K562 (cell line): ENCODE data around the gene C21orf58. TPM values are rescaled to one million over a fixed set of nuclear protein-coding genes. Genes with fewer than 3 reads are reported as not detected.

Experiments
- ARHGAP35 ChIP-seq: fragments of 450-650 bp; IDR thresholded peaks from 2 replicates; pipeline ENCODE4 v1.6.1; 2018; ENCODE audit not compliant: partially characterized antibody
- ATF1 ChIP-seq, 2 experiments: fragments of 450-650 bp in 1 of 2; IDR thresholded peaks; 2 replicates each; pipeline ENCODE4 v1.6.1; 2016; ENCODE audit warnings: missing compliant biosample characterization in 1 of 2, missing genetic modification characterization in 1 of 2
- BMI1 ChIP-seq: fragments of 150-350 bp; IDR thresholded peaks from 2 replicates; pipeline ENCODE4 v1.6.1; 2014; ENCODE audit warnings: low read length
- CTCF ChIP-seq, 3 experiments: IDR thresholded peaks in 2 of 3; conservative IDR thresholded peaks in 1 of 3; 2 replicates each; pipeline ENCODE4 v1.5.1; 2011 to 2012; ENCODE audit warnings: low read length in 3 of 3, mild to moderate bottlenecking in 3 of 3, control low read depth in 2 of 3, improper control_type of control experiment in 1 of 3, inconsistent platforms in 1 of 3, low read depth in 1 of 3, mixed read lengths in 1 of 3, moderate library complexity in 1 of 3; ENCODE audit not compliant: insufficient read depth in 2 of 3
- EP300 ChIP-seq: IDR thresholded peaks from 2 replicates; pipeline ENCODE4 v1.6.1; 2012; ENCODE audit warnings: low read length, improper control_type of control experiment
- ETV5 ChIP-seq: sonication (generic); formaldehyde crosslinking; IDR thresholded peaks from 2 replicates; pipeline ENCODE4 v1.4.0; 2020; ENCODE audit warnings: low read depth, mild to moderate bottlenecking, missing genetic modification reagents
- EWSR1 ChIP-seq: fragments of 450-650 bp; IDR thresholded peaks from 2 replicates; pipeline ENCODE4 v1.6.1; 2018; ENCODE audit warnings: borderline replicate concordance, mild to moderate bottlenecking, low read depth, moderate library complexity; ENCODE audit not compliant: partially characterized antibody
- FIP1L1 ChIP-seq: fragments of 200-400 bp; formaldehyde crosslinking; IDR thresholded peaks from 2 replicates; pipeline ENCODE4 v1.6.1; 2018; ENCODE audit warnings: mild to moderate bottlenecking, low read depth, low read length; ENCODE audit not compliant: poor library complexity, severe bottlenecking
- MCM5 ChIP-seq: fragments of 450-650 bp; IDR thresholded peaks from 2 replicates; pipeline ENCODE4 v1.6.1; 2016; ENCODE audit warnings: low read depth
- MLX ChIP-seq, 2 experiments: fragments of 450-650 bp in 1 of 2; sonication (generic) in 1 of 2; formaldehyde crosslinking; conservative IDR thresholded peaks; 2 replicates each; pipeline versions ENCODE4 v1.4.0 to v1.8.1; 2020 to 2022; ENCODE audit warnings: mild to moderate bottlenecking in 1 of 2, missing genetic modification reagents in 1 of 2
- POLR2AphosphoS5 ChIP-seq: IDR thresholded peaks from 2 replicates; pipeline ENCODE4 v1.6.1; 2011; ENCODE audit warnings: mild to moderate bottlenecking, low read depth, low read length, moderate library complexity; ENCODE audit not compliant: control insufficient read depth, insufficient read depth
- POLR2H ChIP-seq: IDR thresholded peaks from 2 replicates; pipeline ENCODE4 v1.6.1; 2016; ENCODE audit warnings: missing genetic modification characterization, low read depth, mild to moderate bottlenecking, control low read depth, missing compliant biosample characterization, moderate library complexity
- PRDM10 ChIP-seq: fragments of 450-650 bp; IDR thresholded peaks from 2 replicates; pipeline ENCODE4 v1.6.1; 2018; ENCODE audit not compliant: partially characterized antibody
- RBFOX2 ChIP-seq: fragments of 200-400 bp; formaldehyde crosslinking; IDR thresholded peaks from 2 replicates; pipeline ENCODE4 v1.6.1; 2017; ENCODE audit warnings: low read depth, mild to moderate bottlenecking, low read length, moderate library complexity
- ZNF589 ChIP-seq: fragments of 200-800 bp; sonication (Bioruptor generic); IDR thresholded peaks from 2 replicates; pipeline ENCODE4 v1.6.1; 2016; ENCODE audit warnings: low read depth, missing genetic modification characterization, missing compliant biosample characterization
- ZNF766 ChIP-seq: fragments of 200-800 bp; sonication (Bioruptor generic); conservative IDR thresholded peaks from 2 replicates; pipeline ENCODE4 v1.6.1; 2016; ENCODE audit warnings: missing genetic modification characterization, missing compliant biosample characterization
- polyA plus RNA-seq, 8 experiments: library from polyadenylated mRNA; depleted of rRNA in 4 of 8; stranded (reverse) in 5 of 8; unstranded in 3 of 8; fragments of >200 nt; fragmentation: Nextera tagmentation in 2 of 8; fragmentation: Illumina TruSeq in 1 of 8; extraction: Ambion mirVana in 2 of 8; extraction: Trizol in 1 of 8; gene quantifications; 2 replicates each; pipeline versions ENCODE4 v1.2.1 to v1.2.3, GENCODE V29; 2011 to 2014; ENCODE audit warnings: inconsistent platforms in 1 of 8, missing spikeins in 1 of 8
- total RNA-seq, 7 experiments: library from RNA; depleted of rRNA in 6 of 7; stranded (reverse); fragments of >200 nt in 6 of 7; fragmentation: Illumina TruSeq in 2 of 7; extraction: Trizol in 2 of 7; gene quantifications; 2 replicates each; pipeline versions ENCODE4 v1.2.1 to v1.2.3, GENCODE V29; 2011 to 2021; ENCODE audit warnings: low replicate concordance in 1 of 7
- TF ChIP-seq, protein P1 (sequence below): sonication (generic); formaldehyde crosslinking; IDR thresholded peaks from 2 replicates; pipeline ENCODE4 v1.4.0; 2020; ENCODE audit warnings: mild to moderate bottlenecking, missing genetic modification reagents

Gene C21orf58
- total and polyA plus RNA-seq, 9 of the 15 experiments (the other 6 are each of a cell fraction or from before 2014, with no cell fraction given), result 1.2 to 30.5 (median 12.4) TPM

GRCh38 chr21:46325073-46325912 is 1.6 kb upstream of the C21orf58 start (continued):
- TF ChIP-seq, protein P1, sequence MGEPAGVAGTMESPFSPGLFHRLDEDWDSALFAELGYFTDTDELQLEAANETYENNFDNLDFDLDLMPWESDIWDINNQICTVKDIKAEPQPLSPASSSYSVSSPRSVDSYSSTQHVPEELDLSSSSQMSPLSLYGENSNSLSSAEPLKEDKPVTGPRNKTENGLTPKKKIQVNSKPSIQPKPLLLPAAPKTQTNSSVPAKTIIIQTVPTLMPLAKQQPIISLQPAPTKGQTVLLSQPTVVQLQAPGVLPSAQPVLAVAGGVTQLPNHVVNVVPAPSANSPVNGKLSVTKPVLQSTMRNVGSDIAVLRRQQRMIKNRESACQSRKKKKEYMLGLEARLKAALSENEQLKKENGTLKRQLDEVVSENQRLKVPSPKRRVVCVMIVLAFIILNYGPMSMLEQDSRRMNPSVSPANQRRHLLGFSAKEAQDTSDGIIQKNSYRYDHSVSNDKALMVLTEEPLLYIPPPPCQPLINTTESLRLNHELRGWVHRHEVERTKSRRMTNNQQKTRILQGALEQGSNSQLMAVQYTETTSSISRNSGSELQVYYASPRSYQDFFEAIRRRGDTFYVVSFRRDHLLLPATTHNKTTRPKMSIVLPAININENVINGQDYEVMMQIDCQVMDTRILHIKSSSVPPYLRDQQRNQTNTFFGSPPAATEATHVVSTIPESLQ, result peak; percentile 23; the same call in 1 of the 2 replicates
- no peak for TF ChIP-seq BMI1
- no peak for TF ChIP-seq POLR2H (tag)
- TF ChIP-seq ARHGAP35, result no peak
- TF ChIP-seq MLX (CRISPR knock-in tag; conservative IDR thresholded peaks at IDR 0.05), result no peak
- no peak for TF ChIP-seq MCM5
- TF ChIP-seq ETV5 (CRISPR knock-in tag), result 0 out of 2 replicates have a peak, but pooled peaks have one; percentile 18
- peak; percentile 66 for TF ChIP-seq RBFOX2
- TF ChIP-seq ZNF766 (CRISPR knock-in tag), result 0 out of 2 replicates have a peak, but pooled peaks have one; percentile 3
- peak; percentile 65 for TF ChIP-seq FIP1L1
- no peak for TF ChIP-seq EWSR1
- peak; percentile 29 for TF ChIP-seq PRDM10
- TF ChIP-seq CTCF (IDR thresholded peaks at IDR 0.05 in 2 of 3, conservative IDR thresholded peaks at IDR 0.05 in 1 of 3; ENCODE audit: insufficient read depth in 2 of 3, low read depth in 1 of 3, low read length in 3 of 3), result peak; percentile 34 to 50 (median 49); a peak in 5 of 6 replicates
- TF ChIP-seq ZNF589, result no peak
- TF ChIP-seq ATF1 (CRISPR knock-in tag; IDR thresholded peaks at IDR 0.05), result 0 out of 2 replicates have a peak, but pooled peaks have one; percentile 16
- peak; percentile 34 for TF ChIP-seq ATF1 (tag; IDR thresholded peaks at IDR 0.05)
- TF ChIP-seq POLR2AphosphoS5, result no peak
- TF ChIP-seq EP300, result no peak
